Neural cell (in vitro differentiated cells): ENCODE data around the gene SP140L. TPM values are rescaled to one million over a fixed set of nuclear protein-coding genes. Genes with fewer than 3 reads are reported as not detected.
"Not testable (repeated sequence)": the region's sequence is repeated elsewhere in the genome, so short reads cannot be mapped to it uniquely, and the experiment has no call there.

ENCODE experiments used
- H2AFZ ChIP-seq: fragments of 200-600, 300-800 bp; sonication (generic), shearing (Covaris generic); 2 replicates; pipeline ENCODE4 v1.6.0; 2014; ENCODE audit warnings: low read depth, mild to moderate bottlenecking, antibody characterized with exemption, low read length, moderate library complexity
- H3F3A ChIP-seq: fragments of 200-600 bp; shearing (Covaris generic); 2 replicates; pipeline ENCODE4 v1.6.1; 2016; ENCODE audit warnings: mild to moderate bottlenecking, moderate library complexity, mixed read lengths, antibody characterized with exemption, low read length; ENCODE audit not compliant: insufficient read depth, poor library complexity, severe bottlenecking
- H3K27ac ChIP-seq: fragments of 200-600, 300-800 bp; sonication (generic), shearing (Covaris generic); 2 replicates; pipeline ENCODE4 v1.5.1; 2014; ENCODE audit warnings: mild to moderate bottlenecking, low read length, moderate library complexity
- H3K27me3 ChIP-seq: fragments of 300-800, 200-600 bp; sonication (generic), shearing (Covaris generic); 2 replicates; pipeline ENCODE4 v1.6.0; 2014; ENCODE audit warnings: mild to moderate bottlenecking, low read depth, low read length, moderate library complexity; ENCODE audit not compliant: insufficient read depth
- H3K36me3 ChIP-seq: fragments of 300-800, 200-600 bp; sonication (generic), shearing (Covaris generic); 2 replicates; pipeline ENCODE4 v1.5.1; 2014; ENCODE audit warnings: mild to moderate bottlenecking, antibody characterized with exemption, low read length, moderate library complexity; ENCODE audit not compliant: insufficient read depth
- H3K4me2 ChIP-seq: fragments of 300-800, 200-600 bp; sonication (generic), shearing (Covaris generic); 2 replicates; pipeline ENCODE4 v1.6.0; 2014; ENCODE audit warnings: mild to moderate bottlenecking, low read length
- H3K4me3 ChIP-seq: fragments of 300-800, 200-600 bp; sonication (generic), shearing (Covaris generic); 2 replicates; pipeline ENCODE4 v1.5.1; 2014; ENCODE audit warnings: mild to moderate bottlenecking, low read length, moderate library complexity
- H3K79me2 ChIP-seq: fragments of 200-600 bp; shearing (Covaris generic); replicated peaks from 2 replicates; pipeline ENCODE4 v1.6.0; 2014; ENCODE audit warnings: mild to moderate bottlenecking, low read length, moderate library complexity; ENCODE audit not compliant: insufficient read depth
- H3K9ac ChIP-seq: fragments of 300-800, 200-600 bp; sonication (generic), shearing (Covaris generic); 2 replicates; pipeline ENCODE4 v1.6.1; 2016; ENCODE audit warnings: mild to moderate bottlenecking, low read length, mixed read lengths
- H3K9me2 ChIP-seq: fragments of 200-600 bp; shearing (Covaris generic); 2 replicates; pipeline ENCODE4 v1.6.1; 2016; ENCODE audit warnings: mild to moderate bottlenecking, low read length, mixed read lengths; ENCODE audit not compliant: insufficient read depth
- H3K9me3 ChIP-seq: fragments of 200-600, 300-800 bp; sonication (generic), shearing (Covaris generic); 2 replicates; pipeline ENCODE4 v1.6.1; 2016; ENCODE audit warnings: mild to moderate bottlenecking, mixed run types, low read length, moderate library complexity, mixed read lengths
- H4K20me1 ChIP-seq: fragments of 200-600 bp; shearing (Covaris generic); 2 replicates; pipeline ENCODE4 v1.6.1; 2016; ENCODE audit warnings: mild to moderate bottlenecking, mixed run types; ENCODE audit not compliant: insufficient read depth
- EP300 ChIP-seq: fragments of 450-650 bp; conservative IDR thresholded peaks from 2 replicates; pipeline ENCODE4 v1.6.1; 2014; ENCODE audit warnings: antibody characterized with exemption, mild to moderate bottlenecking, moderate library complexity; ENCODE audit not compliant: poor library complexity, severe bottlenecking
- EZH2 ChIP-seq: fragments of 200-600, 300-800 bp; shearing (Covaris generic), sonication (generic); IDR thresholded peaks from 2 replicates; pipeline ENCODE4 v1.6.1; 2014; ENCODE audit warnings: antibody characterized with exemption, low read length, borderline replicate concordance, mild to moderate bottlenecking; ENCODE audit not compliant: insufficient read depth, poor library complexity, severe bottlenecking
- MXI1 ChIP-seq: fragments of 450-650 bp; conservative IDR thresholded peaks from 2 replicates; pipeline ENCODE4 v1.6.1; 2014; ENCODE audit warnings: antibody characterized with exemption, mild to moderate bottlenecking; ENCODE audit not compliant: poor library complexity, severe bottlenecking
- POLR2AphosphoS5 ChIP-seq: IDR thresholded peaks from 2 replicates; pipeline ENCODE4 v1.6.1; 2012
- RAD21 ChIP-seq: fragments of 450-650 bp; conservative IDR thresholded peaks from 2 replicates; pipeline ENCODE4 v1.6.1; 2014; ENCODE audit warnings: antibody characterized with exemption, mild to moderate bottlenecking, moderate library complexity
- SMC3 ChIP-seq: fragments of 450-650 bp; conservative IDR thresholded peaks from 2 replicates; pipeline ENCODE4 v1.6.1; 2014; ENCODE audit warnings: antibody characterized with exemption, mild to moderate bottlenecking, moderate library complexity; ENCODE audit not compliant: poor library complexity
- TAF1 ChIP-seq: IDR thresholded peaks from 2 replicates; pipeline ENCODE4 v1.6.1; 2012; ENCODE audit warnings: low read depth
- polyA plus RNA-seq: library from polyadenylated mRNA; depleted of rRNA; stranded (reverse); fragments of >200 nt; gene quantifications from 2 replicates; pipeline ENCODE4 v1.2.3, GENCODE V29; 2014
- TF ChIP-seq, protein P1 (sequence below): fragments of 450-650 bp; IDR thresholded peaks from 2 replicates; pipeline ENCODE4 v1.5.1; 2014; ENCODE audit warnings: antibody characterized with exemption, mild to moderate bottlenecking, moderate library complexity; ENCODE audit not compliant: poor library complexity, severe bottlenecking
- TF ChIP-seq, protein P2 (sequence below): IDR thresholded peaks from 2 replicates; pipeline ENCODE4 v1.6.1; 2012; ENCODE audit warnings: borderline replicate concordance

SP140L gene
- polyA plus RNA-seq, 1 donor from 2014 or later, result not detected

DNA sequence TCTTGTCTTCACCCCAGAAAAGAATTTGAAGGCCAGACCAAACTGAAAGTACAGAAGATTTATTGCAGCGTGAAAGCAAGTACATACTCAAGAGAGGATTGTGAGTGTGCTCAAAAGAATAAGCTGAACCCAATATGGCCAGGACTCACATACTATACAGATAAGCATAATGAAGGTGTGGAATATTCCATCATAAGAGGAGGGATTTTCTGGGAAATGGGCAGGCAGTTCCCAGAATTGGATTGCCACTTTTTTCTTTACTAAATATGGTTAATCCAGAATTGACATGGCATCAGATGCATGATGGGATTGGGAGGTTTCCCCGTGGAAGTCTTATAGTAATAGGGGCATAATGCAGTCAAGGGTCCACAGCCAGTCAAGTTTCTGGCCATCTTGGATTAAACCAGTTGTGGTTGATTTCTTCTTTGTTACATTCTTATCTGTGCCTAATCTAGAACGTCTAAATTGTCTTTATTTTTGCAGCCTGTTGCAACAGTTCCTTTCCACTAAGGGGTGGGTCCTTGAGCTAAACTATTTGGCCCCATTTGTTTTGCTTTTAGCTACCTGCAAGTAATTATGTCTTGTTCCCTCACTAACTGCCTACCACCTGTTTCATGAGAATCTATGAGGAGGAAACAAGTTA, 9.0 kb downstream of the SP140L start:
- no peaks in the 10 kb centered on the region for H3K27me3 ChIP-seq
- H2AFZ ChIP-seq, result no peak overlapping the region

DNA sequence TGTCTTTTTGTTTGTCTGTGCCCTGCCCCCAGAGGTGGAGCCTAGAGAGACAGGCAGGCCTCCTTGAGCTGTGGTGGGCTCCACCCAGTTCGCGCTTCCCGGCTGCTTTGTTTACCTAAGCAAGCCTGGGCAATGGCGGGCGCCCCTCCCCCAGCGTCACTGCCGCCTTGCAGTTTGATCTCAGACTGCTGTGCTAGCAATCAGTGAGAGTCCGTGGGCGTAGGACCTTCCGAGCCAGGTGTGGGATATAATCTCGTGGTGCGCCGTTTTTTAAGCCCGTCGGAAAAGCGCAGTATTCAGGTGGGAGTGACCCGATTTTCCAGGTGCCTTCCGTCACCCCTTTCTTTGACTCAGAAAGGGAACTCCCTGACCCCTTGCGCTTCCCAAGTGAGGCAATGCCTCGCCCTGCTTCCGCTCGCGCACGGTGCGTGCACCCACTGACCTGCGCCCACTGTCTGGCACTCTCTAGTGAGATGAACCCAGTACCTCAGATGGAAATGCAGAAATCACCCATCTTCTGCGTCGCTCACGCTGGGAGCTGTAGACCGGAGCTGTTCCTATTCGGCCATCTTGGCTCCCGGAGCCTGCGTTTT, 15.0 kb downstream of the SP140L start:
- H3K27ac ChIP-seq, H3K4me2 ChIP-seq, H3K9me2 ChIP-seq, H3F3A ChIP-seq, H3K36me3 ChIP-seq, H2AFZ ChIP-seq, H3K27me3 ChIP-seq, H3K79me2 ChIP-seq, H3K4me3 ChIP-seq, H3K9ac ChIP-seq, H3K9me3 ChIP-seq, H4K20me1 ChIP-seq: not testable (repeated sequence)

More for the DNA sequence above, 9.0 kb downstream of the SP140L start:
- Histone ChIP-seq H3K4me2 (no peak overlapping the region), H4K20me1 (no peaks in the 10 kb centered on the region), H3K27ac (no peak overlapping the region), H3K36me3 (no peaks in the 10 kb centered on the region), H3K4me3 (no peak overlapping the region), H3K9me3 (no peaks in the 10 kb centered on the region), H3F3A (no peaks in the 10 kb centered on the region), H3K79me2 (no peaks in the 10 kb centered on the region), H3K9me2 (no peaks in the 10 kb centered on the region), H3K9ac (no peak overlapping the region)
- TF ChIP-seq POLR2AphosphoS5 (no peak), TAF1 (no peak), EP300 (no peak), SMC3 (no peak), MXI1 (no peak)
- TF ChIP-seq, protein P1, sequence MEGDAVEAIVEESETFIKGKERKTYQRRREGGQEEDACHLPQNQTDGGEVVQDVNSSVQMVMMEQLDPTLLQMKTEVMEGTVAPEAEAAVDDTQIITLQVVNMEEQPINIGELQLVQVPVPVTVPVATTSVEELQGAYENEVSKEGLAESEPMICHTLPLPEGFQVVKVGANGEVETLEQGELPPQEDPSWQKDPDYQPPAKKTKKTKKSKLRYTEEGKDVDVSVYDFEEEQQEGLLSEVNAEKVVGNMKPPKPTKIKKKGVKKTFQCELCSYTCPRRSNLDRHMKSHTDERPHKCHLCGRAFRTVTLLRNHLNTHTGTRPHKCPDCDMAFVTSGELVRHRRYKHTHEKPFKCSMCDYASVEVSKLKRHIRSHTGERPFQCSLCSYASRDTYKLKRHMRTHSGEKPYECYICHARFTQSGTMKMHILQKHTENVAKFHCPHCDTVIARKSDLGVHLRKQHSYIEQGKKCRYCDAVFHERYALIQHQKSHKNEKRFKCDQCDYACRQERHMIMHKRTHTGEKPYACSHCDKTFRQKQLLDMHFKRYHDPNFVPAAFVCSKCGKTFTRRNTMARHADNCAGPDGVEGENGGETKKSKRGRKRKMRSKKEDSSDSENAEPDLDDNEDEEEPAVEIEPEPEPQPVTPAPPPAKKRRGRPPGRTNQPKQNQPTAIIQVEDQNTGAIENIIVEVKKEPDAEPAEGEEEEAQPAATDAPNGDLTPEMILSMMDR, result no peak

DNA sequence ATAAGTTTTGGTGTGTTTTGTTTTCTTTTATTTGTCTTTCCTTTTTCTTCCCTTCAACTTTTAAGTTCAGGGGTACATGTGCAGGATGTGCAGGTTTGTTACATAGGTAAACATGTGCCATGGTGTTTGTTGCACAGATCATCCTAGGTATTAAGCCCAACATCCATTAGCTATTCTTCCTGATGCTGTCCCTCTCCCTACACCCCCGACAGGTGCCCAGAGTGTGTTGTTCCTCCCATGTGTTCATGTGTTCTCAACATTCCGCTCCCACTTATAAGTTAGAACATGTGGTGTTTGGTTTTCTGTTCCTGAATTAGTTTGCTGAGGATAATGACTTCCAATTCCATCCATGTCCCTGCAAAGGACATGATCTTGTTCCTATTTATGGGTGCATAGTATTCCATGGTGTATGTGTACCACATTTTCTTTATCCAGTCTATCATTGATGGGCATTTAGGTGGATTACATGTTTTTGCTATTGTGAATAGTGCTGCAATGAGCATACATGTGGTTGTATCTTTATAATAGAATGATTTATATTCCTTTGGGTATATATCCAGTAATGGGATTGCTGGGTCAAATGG, 16.1 kb downstream of the SP140L start:
- H3K27ac ChIP-seq, H3K79me2 ChIP-seq, H3K9ac ChIP-seq, H4K20me1 ChIP-seq, H3K27me3 ChIP-seq, H3K4me2 ChIP-seq, H2AFZ ChIP-seq, H3K36me3 ChIP-seq, H3K9me2 ChIP-seq, H3K4me3 ChIP-seq, H3F3A ChIP-seq, H3K9me3 ChIP-seq: not testable (repeated sequence)

DNA sequence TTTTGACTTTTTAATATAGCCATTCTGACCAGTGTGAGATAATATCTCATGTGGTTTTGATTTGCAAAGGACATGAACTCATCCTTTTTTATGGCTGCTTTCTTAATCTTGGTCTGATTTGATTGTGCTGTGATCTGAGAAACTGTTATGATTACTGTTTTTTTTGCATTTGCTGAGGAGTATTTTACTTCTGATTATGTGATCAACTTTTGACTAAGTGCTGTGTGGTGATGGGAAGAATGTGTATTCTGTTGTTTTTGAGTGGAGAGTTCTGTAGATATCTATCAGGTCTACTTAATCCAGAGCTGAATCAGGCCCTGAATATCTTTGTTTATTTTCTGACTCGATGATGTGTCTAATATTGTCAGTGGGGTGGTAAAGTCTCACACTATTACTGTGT, 16.8 kb downstream of the SP140L start:
- no peaks in the 10 kb centered on the region for H3F3A ChIP-seq
- no peaks in the 10 kb centered on the region for H3K79me2 ChIP-seq
- H3K36me3 ChIP-seq, result no peaks in the 10 kb centered on the region
- H3K4me3 ChIP-seq, result no peak overlapping the region
- TF ChIP-seq MXI1, result no peak
- no peak for TF ChIP-seq TAF1
- TF ChIP-seq POLR2AphosphoS5, result no peak
- TF ChIP-seq EP300, result no peak
- TF ChIP-seq RAD21, result no peak
- TF ChIP-seq, protein P2, sequence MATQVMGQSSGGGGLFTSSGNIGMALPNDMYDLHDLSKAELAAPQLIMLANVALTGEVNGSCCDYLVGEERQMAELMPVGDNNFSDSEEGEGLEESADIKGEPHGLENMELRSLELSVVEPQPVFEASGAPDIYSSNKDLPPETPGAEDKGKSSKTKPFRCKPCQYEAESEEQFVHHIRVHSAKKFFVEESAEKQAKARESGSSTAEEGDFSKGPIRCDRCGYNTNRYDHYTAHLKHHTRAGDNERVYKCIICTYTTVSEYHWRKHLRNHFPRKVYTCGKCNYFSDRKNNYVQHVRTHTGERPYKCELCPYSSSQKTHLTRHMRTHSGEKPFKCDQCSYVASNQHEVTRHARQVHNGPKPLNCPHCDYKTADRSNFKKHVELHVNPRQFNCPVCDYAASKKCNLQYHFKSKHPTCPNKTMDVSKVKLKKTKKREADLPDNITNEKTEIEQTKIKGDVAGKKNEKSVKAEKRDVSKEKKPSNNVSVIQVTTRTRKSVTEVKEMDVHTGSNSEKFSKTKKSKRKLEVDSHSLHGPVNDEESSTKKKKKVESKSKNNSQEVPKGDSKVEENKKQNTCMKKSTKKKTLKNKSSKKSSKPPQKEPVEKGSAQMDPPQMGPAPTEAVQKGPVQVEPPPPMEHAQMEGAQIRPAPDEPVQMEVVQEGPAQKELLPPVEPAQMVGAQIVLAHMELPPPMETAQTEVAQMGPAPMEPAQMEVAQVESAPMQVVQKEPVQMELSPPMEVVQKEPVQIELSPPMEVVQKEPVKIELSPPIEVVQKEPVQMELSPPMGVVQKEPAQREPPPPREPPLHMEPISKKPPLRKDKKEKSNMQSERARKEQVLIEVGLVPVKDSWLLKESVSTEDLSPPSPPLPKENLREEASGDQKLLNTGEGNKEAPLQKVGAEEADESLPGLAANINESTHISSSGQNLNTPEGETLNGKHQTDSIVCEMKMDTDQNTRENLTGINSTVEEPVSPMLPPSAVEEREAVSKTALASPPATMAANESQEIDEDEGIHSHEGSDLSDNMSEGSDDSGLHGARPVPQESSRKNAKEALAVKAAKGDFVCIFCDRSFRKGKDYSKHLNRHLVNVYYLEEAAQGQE, result no peak
- TF ChIP-seq, protein P1, result no peak
- no peak for TF ChIP-seq EZH2
- TF ChIP-seq SMC3, result no peak
- no peaks in the 10 kb centered on the region for H3K27me3 ChIP-seq
- H2AFZ ChIP-seq, result no peak overlapping the region
- H3K9me3 ChIP-seq, result no peaks in the 10 kb centered on the region
- no peaks in the 10 kb centered on the region for H3K9me2 ChIP-seq
- no peak overlapping the region for H3K4me2 ChIP-seq
- no peak overlapping the region for H3K9ac ChIP-seq
- H4K20me1 ChIP-seq, result no peaks in the 10 kb centered on the region
- H3K27ac ChIP-seq, result no peak overlapping the region
